Lung (tissue), 12 donors: ENCODE results near the gene KRTAP19-2. TPM values are rescaled to one million over a fixed set of nuclear protein-coding genes. Genes with fewer than 3 reads are reported as not detected.
A peak's percentile ranks its signal among the peaks of the same experiment; 100 is the strongest.

Source experiments
- ATAC-seq: fragments of 200-7000 bp; cut with Tn5 transposase; one replicate; pipeline ENCODE4 v1.9.1; 2020; ENCODE audit warnings: moderate number of reproducible peaks; ENCODE audit not compliant: insufficient read depth, low FRiP score
- DNase-seq, 3 donors: peaks; one replicate each; pipeline ENCODE4 v3.0.0-alpha.2; 2013 to 2017
- H3K27ac ChIP-seq, 2 donors: one replicate each; pipeline ENCODE4 v1.5.1; 2013; ENCODE audit warnings: mild to moderate bottlenecking in 2 of 2, moderate library complexity in 2 of 2, control low read depth in 1 of 2, inconsistent platforms in 1 of 2, low read depth in 1 of 2, low read length in 1 of 2
- H3K27me3 ChIP-seq, 3 donors: one replicate each; pipeline ENCODE4 v1.5.1; 2013; ENCODE audit warnings: low read length in 2 of 3; ENCODE audit not compliant: control insufficient read depth in 3 of 3, insufficient read depth in 3 of 3
- H3K36me3 ChIP-seq, 4 donors: one replicate each; pipeline ENCODE4 v1.5.1; 2013; ENCODE audit warnings: low read length in 4 of 4, mild to moderate bottlenecking in 1 of 4, moderate library complexity in 1 of 4; ENCODE audit not compliant: control insufficient read depth in 4 of 4, insufficient read depth in 4 of 4
- H3K4me1 ChIP-seq, 5 donors: one replicate each; pipeline ENCODE4 v1.5.1; 2013; ENCODE audit warnings: low read length in 5 of 5, mild to moderate bottlenecking in 2 of 5, moderate library complexity in 1 of 5; ENCODE audit not compliant: control insufficient read depth in 5 of 5, insufficient read depth in 5 of 5
- H3K4me3 ChIP-seq: one replicate; pipeline ENCODE4 v1.5.1; 2013; ENCODE audit warnings: mild to moderate bottlenecking, control low read depth, moderate library complexity
- H3K9ac ChIP-seq, 2 donors: one replicate each; pipeline ENCODE4 v1.5.1; 2013; ENCODE audit warnings: low read length in 2 of 2, control low read depth in 1 of 2; ENCODE audit not compliant: insufficient read depth in 1 of 2
- H3K9me3 ChIP-seq, 4 donors: one replicate each; pipeline ENCODE4 v1.5.1; 2013; ENCODE audit warnings: low read length in 3 of 4, mild to moderate bottlenecking in 1 of 4, moderate library complexity in 1 of 4; ENCODE audit not compliant: control insufficient read depth in 4 of 4, insufficient read depth in 3 of 4
- WGBS, 2 donors: extraction: QIAGEN DNeasy Blood & Tissue Kit; methylation state at CpG; one replicate each; pipeline ENCODE4 v1.1.7; 2013; 5-methylcytosine and 5-hydroxymethylcytosine counted together
- polyA plus RNA-seq, 2 donors: library from polyadenylated mRNA; stranded (reverse); fragments of 200-250 nt; gene quantifications; one replicate each; pipeline ENCODE4 v1.2.1, GENCODE V29; 2013
- total RNA-seq, 2 donors: library from RNA; depleted of rRNA in 1 of 2; stranded (reverse); fragments of >200 nt in 1 of 2; gene quantifications; one replicate each; pipeline ENCODE4 v1.2.1, GENCODE V29; 2014 to 2021
- TF ChIP-seq, protein P1 (sequence below): IDR thresholded peaks from 2 replicates; pipeline ENCODE4 v1.5.1; 2012; ENCODE audit warnings: mild to moderate bottlenecking; ENCODE audit errors: control extremely low read depth, extremely low read depth
- donor health status: control.
- donor health status: control.
- donor health status: Bipolar disorder and iron deficiency.
- donor health status: healthy.
- donor health status: DM: yes; HTN: yes; CAD: no.

The KRTAP19-2 gene
- total and polyA plus RNA-seq, 4 donors, result not detected

DNA sequence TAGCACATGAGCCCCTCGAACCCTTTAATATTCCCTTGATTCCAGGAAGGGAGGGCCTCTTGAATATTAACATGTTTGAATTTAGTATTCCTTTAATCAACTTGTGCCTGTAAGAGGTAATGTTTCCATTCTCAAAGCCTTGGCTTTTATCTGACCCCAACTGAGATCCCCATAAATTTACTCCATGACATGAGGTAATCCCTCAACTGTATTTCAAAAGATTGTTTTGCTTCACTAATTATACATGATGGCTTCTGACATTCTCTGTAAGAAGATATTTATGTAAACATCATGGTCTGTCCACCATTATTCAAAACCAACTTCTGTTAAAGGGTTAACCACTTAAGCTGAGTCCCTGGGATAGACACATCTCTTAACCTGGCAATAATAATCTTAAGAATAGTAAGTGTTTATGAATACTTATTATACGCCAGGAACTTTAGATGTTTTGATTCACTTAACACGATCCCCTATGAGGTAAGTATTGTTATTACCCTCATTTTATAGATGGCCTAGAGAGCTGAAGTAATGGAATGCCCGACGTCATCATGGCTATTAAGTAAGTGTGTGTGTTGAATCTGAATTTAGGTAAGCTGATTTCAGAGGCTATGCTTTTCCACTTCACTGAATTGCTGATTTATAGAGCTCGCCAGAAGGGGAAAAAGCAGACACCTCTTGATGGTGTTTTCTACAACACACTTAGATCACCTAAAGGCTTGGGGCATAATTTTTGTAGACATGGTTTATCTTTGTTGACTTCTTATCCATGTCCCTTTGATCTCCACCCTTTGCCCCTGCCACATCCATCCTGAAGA lies 18.1 kb downstream of the KRTAP19-2 start:
- Histone ChIP-seq H3K4me3 (no peak overlapping the region), H3K27me3 (no peaks in the 10 kb centered on the region), H3K27ac (no peak overlapping the region), H3K36me3 (no peaks in the 10 kb centered on the region), H3K9ac (no peak overlapping the region), H3K4me1 (no peaks in the 10 kb centered on the region), H3K9me3 (no peaks in the 10 kb centered on the region)
- no peak for ATAC-seq
- WGBS, 2 donors, result 49 to 71% methylated on average over 6 of the region's 6 CpGs
- TF ChIP-seq, protein P1, sequence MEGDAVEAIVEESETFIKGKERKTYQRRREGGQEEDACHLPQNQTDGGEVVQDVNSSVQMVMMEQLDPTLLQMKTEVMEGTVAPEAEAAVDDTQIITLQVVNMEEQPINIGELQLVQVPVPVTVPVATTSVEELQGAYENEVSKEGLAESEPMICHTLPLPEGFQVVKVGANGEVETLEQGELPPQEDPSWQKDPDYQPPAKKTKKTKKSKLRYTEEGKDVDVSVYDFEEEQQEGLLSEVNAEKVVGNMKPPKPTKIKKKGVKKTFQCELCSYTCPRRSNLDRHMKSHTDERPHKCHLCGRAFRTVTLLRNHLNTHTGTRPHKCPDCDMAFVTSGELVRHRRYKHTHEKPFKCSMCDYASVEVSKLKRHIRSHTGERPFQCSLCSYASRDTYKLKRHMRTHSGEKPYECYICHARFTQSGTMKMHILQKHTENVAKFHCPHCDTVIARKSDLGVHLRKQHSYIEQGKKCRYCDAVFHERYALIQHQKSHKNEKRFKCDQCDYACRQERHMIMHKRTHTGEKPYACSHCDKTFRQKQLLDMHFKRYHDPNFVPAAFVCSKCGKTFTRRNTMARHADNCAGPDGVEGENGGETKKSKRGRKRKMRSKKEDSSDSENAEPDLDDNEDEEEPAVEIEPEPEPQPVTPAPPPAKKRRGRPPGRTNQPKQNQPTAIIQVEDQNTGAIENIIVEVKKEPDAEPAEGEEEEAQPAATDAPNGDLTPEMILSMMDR, result no peak
- no peak for DNase-seq

DNA sequence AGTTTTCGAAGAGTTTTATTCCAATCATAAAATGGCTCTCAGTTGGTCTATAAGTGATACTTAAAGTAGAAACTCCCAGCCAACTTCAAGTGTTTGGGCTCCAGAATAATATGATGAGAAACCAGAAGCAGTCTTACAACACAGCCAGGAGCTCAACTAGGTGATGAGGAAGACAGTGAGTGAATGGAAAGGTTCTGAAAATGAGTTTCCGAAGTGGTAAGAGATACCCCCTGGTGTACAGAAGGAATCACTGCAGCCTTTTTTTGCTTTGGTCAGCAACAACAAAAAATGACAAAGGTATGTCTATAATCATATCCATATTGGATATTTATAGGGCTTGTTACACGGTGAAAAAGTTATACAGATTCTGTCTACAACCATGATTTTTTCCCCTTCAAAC lies 23.5 kb downstream of the KRTAP19-2 start:
- WGBS, 2 donors, result 55 to 56% methylated on average over 3 of the region's 3 CpGs
- DNase-seq (no peak), ATAC-seq (no peak)
- Histone ChIP-seq H3K9me3 (no peaks in the 10 kb centered on the region), H3K36me3 (no peaks in the 10 kb centered on the region), H3K9ac (no peak overlapping the region), H3K4me1 (no peaks in the 10 kb centered on the region), H3K27ac (no peak overlapping the region), H3K4me3 (no peak overlapping the region), H3K27me3 (no peaks in the 10 kb centered on the region)
- TF ChIP-seq, protein P1, result no peak

DNA sequence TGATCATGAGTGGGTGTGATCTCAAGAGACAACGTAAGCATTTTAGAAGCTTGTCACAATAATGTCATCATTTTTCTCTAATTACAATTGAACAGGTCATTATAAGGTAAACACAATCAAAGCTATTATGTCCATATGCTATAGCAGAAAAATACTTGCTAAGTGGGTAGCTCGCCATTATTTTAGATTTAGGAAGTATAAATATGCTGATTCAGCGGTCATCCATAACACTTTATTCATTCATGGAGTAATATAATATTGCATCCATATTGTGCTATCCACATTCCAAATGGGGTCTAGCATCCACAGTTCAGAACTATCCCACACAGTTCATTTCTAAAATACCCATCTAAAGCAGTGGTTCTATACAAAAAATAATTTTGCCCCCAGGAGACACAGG lies 38.7 kb downstream of the KRTAP19-2 start:
- WGBS, 2 donors, result 84 to 86% methylated on average over 3 of the region's 3 CpGs
- no peaks in the 10 kb centered on the region for H3K9me3 ChIP-seq
- H3K27me3 ChIP-seq, result no peaks in the 10 kb centered on the region
- H3K36me3 ChIP-seq, result no peaks in the 10 kb centered on the region
- TF ChIP-seq, protein P1, result no peak
- DNase-seq (no peak), ATAC-seq (no peak)
- no peak overlapping the region for H3K27ac ChIP-seq
- peak overlapping the region in 1 of 2 donors; percentile 13 for H3K9ac ChIP-seq
- H3K4me1 ChIP-seq, result no peaks in the 10 kb centered on the region
- no peak overlapping the region for H3K4me3 ChIP-seq
